Endothelial cell (in vitro differentiated cells): ENCODE measurements around the gene ITGA3. TPM values are rescaled to one million over a fixed set of nuclear protein-coding genes. Genes with fewer than 3 reads are reported as not detected.

Experiments used
- DNase-seq: peaks from one replicate; pipeline ENCODE4 v3.0.0; 2021; ENCODE audit warnings: low spot score
- H3K27ac Mint-ChIP-seq: one replicate; pipeline ENCODE4 v1.8.0; 2021; ENCODE audit warnings: mixed read lengths, inconsistent platforms; ENCODE audit not compliant: unreplicated experiment
- H3K27me3 Mint-ChIP-seq: one replicate; pipeline ENCODE4 v1.8.0; 2021; ENCODE audit warnings: mild to moderate bottlenecking, moderate library complexity, mixed read lengths, inconsistent platforms; ENCODE audit not compliant: unreplicated experiment
- H3K36me3 Mint-ChIP-seq: one replicate; pipeline ENCODE4 v1.8.0; 2021; ENCODE audit warnings: mild to moderate bottlenecking, low read depth, mixed read lengths, inconsistent platforms; ENCODE audit not compliant: unreplicated experiment
- H3K4me1 Mint-ChIP-seq: one replicate; pipeline ENCODE4 v1.8.0; 2021; ENCODE audit warnings: mild to moderate bottlenecking, mixed read lengths, inconsistent platforms; ENCODE audit not compliant: unreplicated experiment
- H3K4me3 Mint-ChIP-seq: one replicate; pipeline ENCODE4 v1.8.0; 2021; ENCODE audit warnings: mild to moderate bottlenecking, mixed read lengths, inconsistent platforms; ENCODE audit not compliant: unreplicated experiment
- H3K9me3 Mint-ChIP-seq: one replicate; pipeline ENCODE4 v1.8.0; 2021; ENCODE audit warnings: mixed read lengths, inconsistent platforms; ENCODE audit not compliant: unreplicated experiment
- total RNA-seq: library from RNA; stranded (reverse); fragmentation: NEBNext Ultra II Directional; extraction: Animal tissue kit (Norgen Biotek cat#: 25700); gene quantifications from one replicate; pipeline ENCODE4 v1.2.1, GENCODE V29; 2021; ENCODE audit not compliant: unreplicated experiment
- TF ChIP-seq, protein P1 (sequence below): fragments of 200-600 bp; sonication (generic); IDR thresholded peaks from one replicate; pipeline ENCODE4 v1.5.0; 2021; ENCODE audit warnings: antibody characterized with exemption; ENCODE audit not compliant: unreplicated experiment

Gene ITGA3
- total RNA-seq, 1 donor from 2014 or later, result 5.0 TPM

DNA sequence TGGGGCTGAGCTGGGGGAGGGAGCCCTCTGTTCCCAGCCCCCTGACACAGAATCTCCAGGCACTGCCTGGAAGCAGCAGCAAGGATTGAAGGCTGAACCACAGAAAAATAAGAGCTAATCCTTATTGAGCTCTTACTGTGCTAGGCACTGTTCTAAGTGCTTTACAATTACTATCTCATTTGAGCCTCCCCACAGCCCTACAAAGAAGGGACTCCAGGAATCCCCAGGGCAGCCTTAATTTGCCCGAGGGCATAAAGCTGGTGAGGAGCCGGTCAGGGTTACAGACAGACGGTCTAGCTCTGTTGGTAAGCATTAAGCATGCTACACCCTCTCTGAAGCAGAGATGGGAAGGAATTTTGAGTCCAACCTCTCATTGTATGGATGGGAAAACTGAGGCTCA, 67.0 kb downstream of the ITGA3 start:
- Mint-ChIP-seq H3K4me3 (peak overlapping the region; percentile 15), H3K27ac (peak overlapping the region; percentile 42), H3K9me3 (no peaks in the 10 kb centered on the region), H3K4me1 (peaks cover 35% of the 10 kb centered on the region), H3K27me3 (peaks cover 18% of the 10 kb centered on the region), H3K36me3 (peaks cover 43% of the 10 kb centered on the region)
- no peak for DNase-seq
- TF ChIP-seq, protein P1, sequence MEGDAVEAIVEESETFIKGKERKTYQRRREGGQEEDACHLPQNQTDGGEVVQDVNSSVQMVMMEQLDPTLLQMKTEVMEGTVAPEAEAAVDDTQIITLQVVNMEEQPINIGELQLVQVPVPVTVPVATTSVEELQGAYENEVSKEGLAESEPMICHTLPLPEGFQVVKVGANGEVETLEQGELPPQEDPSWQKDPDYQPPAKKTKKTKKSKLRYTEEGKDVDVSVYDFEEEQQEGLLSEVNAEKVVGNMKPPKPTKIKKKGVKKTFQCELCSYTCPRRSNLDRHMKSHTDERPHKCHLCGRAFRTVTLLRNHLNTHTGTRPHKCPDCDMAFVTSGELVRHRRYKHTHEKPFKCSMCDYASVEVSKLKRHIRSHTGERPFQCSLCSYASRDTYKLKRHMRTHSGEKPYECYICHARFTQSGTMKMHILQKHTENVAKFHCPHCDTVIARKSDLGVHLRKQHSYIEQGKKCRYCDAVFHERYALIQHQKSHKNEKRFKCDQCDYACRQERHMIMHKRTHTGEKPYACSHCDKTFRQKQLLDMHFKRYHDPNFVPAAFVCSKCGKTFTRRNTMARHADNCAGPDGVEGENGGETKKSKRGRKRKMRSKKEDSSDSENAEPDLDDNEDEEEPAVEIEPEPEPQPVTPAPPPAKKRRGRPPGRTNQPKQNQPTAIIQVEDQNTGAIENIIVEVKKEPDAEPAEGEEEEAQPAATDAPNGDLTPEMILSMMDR, result no peak

GRCh38 chr17:50123649-50124349, 67.9 kb downstream of the ITGA3 start:
- Mint-ChIP-seq H3K27ac (peak overlapping the region; percentile 72), H3K9me3 (no peaks in the 10 kb centered on the region), H3K4me3 (no peak overlapping the region), H3K4me1 (peaks cover 42% of the 10 kb centered on the region), H3K36me3 (peaks cover 44% of the 10 kb centered on the region), H3K27me3 (peaks cover 22% of the 10 kb centered on the region)
- TF ChIP-seq, protein P1, result no peak
- peak; percentile 49 for DNase-seq

GRCh38 chr17:50125420-50125997, 69.6 kb downstream of the ITGA3 start:
- Mint-ChIP-seq H3K4me1 (peaks cover 43% of the 10 kb centered on the region), H3K9me3 (no peaks in the 10 kb centered on the region)

GRCh38 chr17:50127697-50128361, 71.9 kb downstream of the ITGA3 start:
- peaks cover 56% of the 10 kb centered on the region for H3K4me1 Mint-ChIP-seq
- peaks cover 18% of the 10 kb centered on the region for H3K27me3 Mint-ChIP-seq
- TF ChIP-seq, protein P1, result no peak
- peak overlapping the region; percentile 67 for H3K27ac Mint-ChIP-seq
- no peak for DNase-seq
- H3K4me3 Mint-ChIP-seq, result peak overlapping the region; percentile 99
- H3K36me3 Mint-ChIP-seq, result peaks cover 14% of the 10 kb centered on the region
- no peaks in the 10 kb centered on the region for H3K9me3 Mint-ChIP-seq

More at GRCh38 chr17:50125420-50125997, 69.6 kb downstream of the ITGA3 start:
- TF ChIP-seq, protein P1, result no peak
- DNase-seq, result no peak
- Mint-ChIP-seq H3K27me3 (peaks cover 15% of the 10 kb centered on the region), H3K4me3 (peak overlapping the region; percentile 47), H3K36me3 (peaks cover 30% of the 10 kb centered on the region), H3K27ac (no peak overlapping the region)
